HL-60 (cell line): ENCODE data around the gene PITPNC1.

Experiments
- GABPA ChIP-seq: IDR thresholded peaks from 2 replicates; pipeline ENCODE4 v1.6.1; 2012; ENCODE audit warnings: low read depth
- POLR2AphosphoS5 ChIP-seq: IDR thresholded peaks from 2 replicates; pipeline ENCODE4 v1.6.1; 2012; ENCODE audit warnings: low read depth
- TF ChIP-seq, protein P1 (sequence below): IDR thresholded peaks from one replicate; pipeline ENCODE4 v1.5.1; 2011; ENCODE audit warnings: low read length, control low read depth, inconsistent platforms; ENCODE audit not compliant: insufficient read depth
- TF ChIP-seq, protein P2 (sequence below): IDR thresholded peaks from 2 replicates; pipeline ENCODE4 v1.6.1; 2012; ENCODE audit warnings: low read depth; ENCODE audit not compliant: insufficient replicate concordance

DNA sequence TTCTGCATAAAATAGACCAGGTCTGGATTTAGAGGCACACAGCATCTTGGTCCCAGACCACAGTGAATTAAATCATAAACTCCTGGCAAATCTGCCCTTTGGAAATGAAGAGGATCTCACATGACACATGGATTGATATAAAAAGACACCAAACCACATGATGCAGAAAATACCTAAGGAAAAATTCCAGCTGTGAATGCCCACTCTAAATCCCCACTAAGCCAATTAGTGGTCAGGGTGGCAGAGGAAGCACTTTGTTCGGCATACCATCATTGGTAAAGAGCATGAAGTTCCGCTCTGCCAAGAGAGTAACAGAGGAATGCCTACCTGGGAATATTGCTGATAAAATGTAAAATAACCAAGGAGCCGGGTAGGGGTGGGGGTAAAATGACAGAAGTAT is 308.3 kb downstream of the PITPNC1 start:
- TF ChIP-seq, protein P1, sequence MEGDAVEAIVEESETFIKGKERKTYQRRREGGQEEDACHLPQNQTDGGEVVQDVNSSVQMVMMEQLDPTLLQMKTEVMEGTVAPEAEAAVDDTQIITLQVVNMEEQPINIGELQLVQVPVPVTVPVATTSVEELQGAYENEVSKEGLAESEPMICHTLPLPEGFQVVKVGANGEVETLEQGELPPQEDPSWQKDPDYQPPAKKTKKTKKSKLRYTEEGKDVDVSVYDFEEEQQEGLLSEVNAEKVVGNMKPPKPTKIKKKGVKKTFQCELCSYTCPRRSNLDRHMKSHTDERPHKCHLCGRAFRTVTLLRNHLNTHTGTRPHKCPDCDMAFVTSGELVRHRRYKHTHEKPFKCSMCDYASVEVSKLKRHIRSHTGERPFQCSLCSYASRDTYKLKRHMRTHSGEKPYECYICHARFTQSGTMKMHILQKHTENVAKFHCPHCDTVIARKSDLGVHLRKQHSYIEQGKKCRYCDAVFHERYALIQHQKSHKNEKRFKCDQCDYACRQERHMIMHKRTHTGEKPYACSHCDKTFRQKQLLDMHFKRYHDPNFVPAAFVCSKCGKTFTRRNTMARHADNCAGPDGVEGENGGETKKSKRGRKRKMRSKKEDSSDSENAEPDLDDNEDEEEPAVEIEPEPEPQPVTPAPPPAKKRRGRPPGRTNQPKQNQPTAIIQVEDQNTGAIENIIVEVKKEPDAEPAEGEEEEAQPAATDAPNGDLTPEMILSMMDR, result no peak
- TF ChIP-seq POLR2AphosphoS5 (no peak), GABPA (no peak)
- TF ChIP-seq, protein P2, sequence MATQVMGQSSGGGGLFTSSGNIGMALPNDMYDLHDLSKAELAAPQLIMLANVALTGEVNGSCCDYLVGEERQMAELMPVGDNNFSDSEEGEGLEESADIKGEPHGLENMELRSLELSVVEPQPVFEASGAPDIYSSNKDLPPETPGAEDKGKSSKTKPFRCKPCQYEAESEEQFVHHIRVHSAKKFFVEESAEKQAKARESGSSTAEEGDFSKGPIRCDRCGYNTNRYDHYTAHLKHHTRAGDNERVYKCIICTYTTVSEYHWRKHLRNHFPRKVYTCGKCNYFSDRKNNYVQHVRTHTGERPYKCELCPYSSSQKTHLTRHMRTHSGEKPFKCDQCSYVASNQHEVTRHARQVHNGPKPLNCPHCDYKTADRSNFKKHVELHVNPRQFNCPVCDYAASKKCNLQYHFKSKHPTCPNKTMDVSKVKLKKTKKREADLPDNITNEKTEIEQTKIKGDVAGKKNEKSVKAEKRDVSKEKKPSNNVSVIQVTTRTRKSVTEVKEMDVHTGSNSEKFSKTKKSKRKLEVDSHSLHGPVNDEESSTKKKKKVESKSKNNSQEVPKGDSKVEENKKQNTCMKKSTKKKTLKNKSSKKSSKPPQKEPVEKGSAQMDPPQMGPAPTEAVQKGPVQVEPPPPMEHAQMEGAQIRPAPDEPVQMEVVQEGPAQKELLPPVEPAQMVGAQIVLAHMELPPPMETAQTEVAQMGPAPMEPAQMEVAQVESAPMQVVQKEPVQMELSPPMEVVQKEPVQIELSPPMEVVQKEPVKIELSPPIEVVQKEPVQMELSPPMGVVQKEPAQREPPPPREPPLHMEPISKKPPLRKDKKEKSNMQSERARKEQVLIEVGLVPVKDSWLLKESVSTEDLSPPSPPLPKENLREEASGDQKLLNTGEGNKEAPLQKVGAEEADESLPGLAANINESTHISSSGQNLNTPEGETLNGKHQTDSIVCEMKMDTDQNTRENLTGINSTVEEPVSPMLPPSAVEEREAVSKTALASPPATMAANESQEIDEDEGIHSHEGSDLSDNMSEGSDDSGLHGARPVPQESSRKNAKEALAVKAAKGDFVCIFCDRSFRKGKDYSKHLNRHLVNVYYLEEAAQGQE, result no peak
